GM18505 (cell line): ENCODE measurements around the gene BHMT2.

Source experiments
- ATAC-seq: cut with Tn5 transposase; IDR thresholded peaks from one replicate; pipeline ENCODE4 v1.9.1; 2021; ENCODE audit not compliant: unreplicated experiment
- POLR2A ChIP-seq: IDR thresholded peaks from 4 replicates; pipeline ENCODE4 v1.6.1; 2011; ENCODE audit warnings: borderline replicate concordance; ENCODE audit not compliant: insufficient read depth, insufficient read length; ENCODE audit errors: extremely low read depth

The BHMT2 gene

GRCh38 chr5:79047199-79047598, 22.4 kb upstream of the BHMT2 start:
- TF ChIP-seq POLR2A = no peak
- ATAC-seq = no peak

- no peak for ATAC-seq
Observed at GRCh38 chr5:79048437-79048836, 21.1 kb upstream of the BHMT2 start.

GRCh38 chr5:79050498-79050897, 19.1 kb upstream of the BHMT2 start:
- no peak for TF ChIP-seq POLR2A
- ATAC-seq = no peak

More at GRCh38 chr5:79048437-79048836, 21.1 kb upstream of the BHMT2 start:
- no peak for TF ChIP-seq POLR2A

GRCh38 chr5:79053321-79053720, 16.2 kb upstream of the BHMT2 start:
- ATAC-seq = no peak

GRCh38 chr5:79055017-79055416, 14.6 kb upstream of the BHMT2 start:
- ATAC-seq = no peak
- no peak for TF ChIP-seq POLR2A

More at GRCh38 chr5:79053321-79053720, 16.2 kb upstream of the BHMT2 start:
- no peak for TF ChIP-seq POLR2A

- ATAC-seq = no peak
- no peak for TF ChIP-seq POLR2A
Observed at GRCh38 chr5:79056847-79057246, 12.7 kb upstream of the BHMT2 start.

GRCh38 chr5:79059674-79060073, 9.9 kb upstream of the BHMT2 start:
- no peak for ATAC-seq
- no peak for TF ChIP-seq POLR2A

- ATAC-seq = no peak
- TF ChIP-seq POLR2A = no peak
Observed at GRCh38 chr5:79062436-79062835, 7.1 kb upstream of the BHMT2 start.

GRCh38 chr5:79070350-79070667, 742 bp downstream of the BHMT2 start:
- ATAC-seq = no peak
- no peak for TF ChIP-seq POLR2A

- no peak for TF ChIP-seq POLR2A
- no peak for ATAC-seq
Observed at GRCh38 chr5:79074641-79075040, 5.1 kb downstream of the BHMT2 start.

GRCh38 chr5:79075646-79076426, 6.3 kb downstream of the BHMT2 start:
- ATAC-seq = no peak
- no peak for TF ChIP-seq POLR2A

- TF ChIP-seq POLR2A = no peak
- ATAC-seq = no peak
Observed at GRCh38 chr5:79076819-79077218, 7.3 kb downstream of the BHMT2 start.

GRCh38 chr5:79077680-79078365, 8.3 kb downstream of the BHMT2 start:
- TF ChIP-seq POLR2A = no peak
- no peak for ATAC-seq

GRCh38 chr5:79080804-79081203, 11.2 kb downstream of the BHMT2 start:
- TF ChIP-seq POLR2A = no peak
- no peak for ATAC-seq
